Body of pancreas (tissue), 4 donors: ENCODE measurements around the gene PRM1.

ENCODE experiments used
- CTCF ChIP-seq, 7 experiments: fragments of 450-650 bp in 4 of 7; fragments of 200-600 bp in 3 of 7; sonication (generic) in 3 of 7; IDR thresholded peaks; one replicate each; pipeline ENCODE4 v1.5.1; 2016 to 2019; ENCODE audit warnings: antibody characterized with exemption in 7 of 7
- POLR2A ChIP-seq, 3 donors: fragments of 450-650 bp; IDR thresholded peaks; one replicate each; pipeline ENCODE4 v1.6.1; 2016; ENCODE audit warnings: antibody characterized with exemption in 3 of 3, mild to moderate bottlenecking in 2 of 3

- TF ChIP-seq CTCF (IDR thresholded peaks at IDR 0.05) (no peak), POLR2A (IDR thresholded peaks at IDR 0.05) (peak in 1 of 3 donors; percentile 7)
These were observed 46.0 kb downstream of the PRM1 start for GRCh38 chr16:11234884-11235702.
